Left kidney (tissue), 2 donors: ENCODE results near the gene KDM3B. TPM values are rescaled to one million over a fixed set of nuclear protein-coding genes. Genes with fewer than 3 reads are reported as not detected.

Source experiments
- DNase-seq: peaks from one replicate; pipeline ENCODE4 v3.0.0-alpha.2; 2013
- polyA plus RNA-seq: library from polyadenylated mRNA; unstranded; fragments of 120-200 nt; gene quantifications from one replicate; pipeline ENCODE4 v1.2.1, GENCODE V29; 2013; ENCODE audit not compliant: insufficient read length

KDM3B gene
- polyA plus RNA-seq, 1 donor, result 116 TPM

DNA sequence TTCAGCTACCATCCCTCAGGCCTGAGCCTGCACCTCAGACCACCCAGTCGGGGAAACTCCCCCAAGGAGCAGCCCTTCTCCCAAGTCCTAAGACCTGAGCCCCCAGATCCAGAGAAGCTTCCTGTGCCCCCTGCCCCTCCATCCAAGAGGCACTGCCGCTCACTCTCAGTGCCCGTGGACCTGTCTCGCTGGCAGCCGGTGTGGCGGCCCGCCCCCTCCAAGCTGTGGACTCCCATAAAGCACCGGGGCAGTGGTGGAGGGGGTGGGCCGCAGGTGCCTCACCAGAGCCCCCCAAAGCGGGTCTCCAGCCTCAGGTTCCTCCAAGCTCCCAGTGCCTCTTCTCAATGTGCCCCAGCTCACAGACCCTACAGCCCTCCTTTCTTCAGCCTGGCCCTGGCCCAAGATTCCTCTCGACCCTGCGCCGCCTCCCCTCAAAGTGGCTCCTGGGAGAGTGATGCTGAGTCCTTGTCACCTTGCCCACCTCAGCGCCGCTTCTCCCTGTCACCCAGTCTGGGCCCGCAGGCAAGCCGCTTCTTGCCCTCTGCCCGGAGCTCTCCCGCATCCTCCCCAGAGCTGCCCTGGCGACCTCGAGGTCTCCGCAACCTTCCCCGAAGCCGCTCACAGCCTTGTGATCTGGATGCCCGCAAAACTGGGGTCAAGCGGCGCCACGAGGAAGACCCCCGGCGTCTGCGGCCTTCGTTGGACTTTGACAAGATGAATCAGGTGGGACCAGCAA is 7.4 kb upstream of the KDM3B start:
- no peak for DNase-seq

DNA sequence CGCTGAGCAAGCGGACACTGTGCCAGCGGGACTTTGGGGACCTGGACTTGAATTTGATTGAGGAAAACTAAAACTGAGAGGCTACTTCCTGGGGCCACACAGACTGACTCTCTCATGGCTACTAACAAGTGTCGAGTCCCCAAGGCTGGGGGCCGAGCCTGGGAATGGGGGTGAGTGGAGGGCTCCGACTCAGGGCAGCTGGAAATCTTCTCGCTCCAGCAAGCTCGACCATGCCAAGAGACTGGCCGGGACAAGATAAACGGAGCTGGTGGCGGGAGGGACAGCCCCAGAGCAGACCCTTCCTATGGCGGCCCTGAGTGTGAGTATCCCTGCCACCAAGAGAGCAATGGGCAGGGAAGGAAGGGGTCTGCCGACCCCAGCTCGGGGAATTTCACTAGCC is 5.6 kb upstream of the KDM3B start:
- no peak for DNase-seq

DNA sequence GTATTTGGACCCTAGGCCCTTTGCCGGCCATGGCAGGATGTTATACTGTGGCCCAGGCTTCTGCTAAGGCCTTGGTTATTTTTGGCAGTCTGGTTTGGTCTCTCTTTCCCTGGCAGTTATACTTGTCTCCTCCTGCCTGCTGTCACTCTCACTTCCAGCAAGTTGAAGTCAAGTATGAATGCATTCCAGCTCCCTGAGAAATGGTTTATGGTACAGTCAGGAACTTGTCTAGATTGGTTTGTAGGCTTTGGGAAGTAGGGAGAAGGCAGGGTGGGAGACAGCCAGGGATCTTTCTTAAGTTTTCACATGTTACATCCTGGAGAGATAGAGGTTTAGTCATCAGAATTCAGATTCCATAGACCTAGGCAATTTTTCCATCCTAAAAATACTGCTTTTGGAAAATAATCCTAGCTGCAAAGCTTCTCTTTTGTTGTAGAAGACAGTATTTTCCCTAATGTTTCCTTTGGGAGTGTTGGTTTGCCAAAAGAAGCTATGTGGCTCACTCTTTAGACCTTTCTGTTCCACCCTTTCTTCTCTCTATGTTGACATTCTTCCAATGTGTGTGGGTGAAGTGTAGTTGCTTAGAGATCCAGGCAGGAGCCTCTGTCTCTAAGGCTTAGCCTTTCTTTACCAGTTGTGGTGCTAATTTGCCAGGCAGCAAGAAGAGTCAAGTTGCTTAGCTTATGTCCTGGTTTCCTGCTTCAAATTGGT is 2.5 kb upstream of the KDM3B start:
- DNase-seq, result no peak

DNA sequence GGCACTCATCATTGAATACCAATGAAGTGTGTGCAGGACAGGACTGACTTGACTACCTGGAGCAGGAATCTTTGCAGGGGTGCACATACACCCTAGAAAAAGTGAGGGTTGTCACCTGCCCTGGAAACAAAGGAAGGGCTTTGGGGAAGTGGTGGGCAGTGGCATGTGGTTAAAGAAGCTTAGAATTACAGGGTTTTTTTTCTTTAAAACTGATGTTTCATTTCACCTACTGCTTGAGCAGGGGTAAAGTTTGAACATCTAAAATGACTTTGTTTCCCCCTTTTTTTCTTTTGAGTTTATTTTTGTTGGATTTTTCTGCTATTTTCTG is 2.0 kb upstream of the KDM3B start:
- no peak for DNase-seq

DNA sequence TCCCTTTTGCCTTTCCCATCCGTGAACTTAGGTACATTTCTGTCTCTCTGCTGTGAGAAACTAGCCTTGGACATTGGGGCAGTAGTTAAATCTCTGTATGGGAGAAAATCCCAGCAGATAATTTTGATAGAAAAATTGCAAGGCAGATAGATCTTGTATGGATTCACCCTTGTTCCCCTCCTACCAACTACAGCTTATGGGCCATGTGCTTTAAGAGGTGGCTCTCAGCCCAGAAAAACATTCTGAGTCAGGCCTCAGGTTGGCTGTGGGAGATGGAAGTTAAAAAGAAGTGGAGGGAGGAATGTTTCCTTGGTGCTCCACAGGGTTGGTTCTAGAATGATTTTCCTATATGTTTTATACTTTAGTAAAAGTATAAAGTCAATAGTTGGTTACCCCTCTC is 1.4 kb upstream of the KDM3B start:
- no peak for DNase-seq

DNA sequence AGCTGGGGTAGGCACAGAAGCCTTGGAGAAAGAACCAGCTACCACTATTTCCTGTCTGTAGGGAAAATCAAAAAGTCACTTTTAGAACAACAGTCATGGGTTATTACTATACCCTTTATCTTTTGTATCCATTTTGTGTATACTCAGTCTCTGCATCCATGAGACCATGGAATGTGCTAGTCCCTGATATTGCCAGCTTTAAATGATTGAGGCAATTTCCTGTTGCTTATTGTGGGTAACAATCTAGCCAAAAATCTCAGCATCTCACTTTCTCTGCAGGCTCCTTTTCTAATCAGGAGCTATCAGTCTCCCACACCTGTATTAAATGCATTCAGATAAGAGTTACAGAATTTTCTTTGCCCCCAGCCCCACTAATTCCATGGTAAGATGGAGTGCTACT is 968 bp upstream of the KDM3B start:
- DNase-seq, result no peak

DNA sequence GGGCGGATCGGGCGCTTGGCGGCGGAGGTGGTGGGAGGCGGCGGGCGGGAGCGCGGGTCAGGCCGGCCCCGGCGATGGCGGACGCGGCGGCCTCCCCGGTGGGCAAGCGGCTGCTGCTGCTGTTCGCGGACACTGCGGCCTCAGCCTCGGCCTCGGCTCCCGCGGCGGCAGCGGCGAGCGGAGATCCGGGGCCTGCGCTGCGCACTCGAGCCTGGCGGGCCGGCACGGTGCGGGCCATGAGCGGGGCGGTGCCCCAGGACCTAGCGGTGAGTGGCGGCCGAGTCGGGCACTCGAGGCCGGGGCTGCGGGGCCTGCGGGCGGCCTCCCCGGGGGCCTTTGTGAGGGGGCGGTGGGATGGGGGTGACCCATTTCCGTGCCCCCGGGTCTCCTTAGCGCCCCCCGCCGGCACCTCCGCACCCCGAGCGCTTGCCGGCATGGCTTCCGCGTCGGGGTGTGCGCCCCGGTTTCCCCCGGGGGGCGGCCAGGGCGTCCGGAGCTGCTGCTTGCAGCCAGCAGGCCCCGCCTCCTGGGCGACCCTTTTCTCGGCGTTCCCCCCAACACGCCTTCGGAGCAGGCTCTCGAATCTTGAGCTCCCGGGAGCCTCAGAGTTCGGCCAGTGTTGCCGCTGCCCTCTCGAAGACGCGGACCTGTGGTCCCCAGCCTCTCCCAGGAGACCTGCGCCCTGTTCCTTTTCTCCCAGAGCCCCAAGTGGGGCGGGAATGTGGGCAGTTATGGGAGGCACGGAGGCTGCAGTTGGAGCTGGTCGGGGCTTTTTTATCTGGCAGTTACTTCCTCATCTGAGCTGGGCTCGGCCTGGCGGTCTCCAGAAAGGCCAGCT is 456 bp downstream of the KDM3B start:
- DNase-seq, result no peak

DNA sequence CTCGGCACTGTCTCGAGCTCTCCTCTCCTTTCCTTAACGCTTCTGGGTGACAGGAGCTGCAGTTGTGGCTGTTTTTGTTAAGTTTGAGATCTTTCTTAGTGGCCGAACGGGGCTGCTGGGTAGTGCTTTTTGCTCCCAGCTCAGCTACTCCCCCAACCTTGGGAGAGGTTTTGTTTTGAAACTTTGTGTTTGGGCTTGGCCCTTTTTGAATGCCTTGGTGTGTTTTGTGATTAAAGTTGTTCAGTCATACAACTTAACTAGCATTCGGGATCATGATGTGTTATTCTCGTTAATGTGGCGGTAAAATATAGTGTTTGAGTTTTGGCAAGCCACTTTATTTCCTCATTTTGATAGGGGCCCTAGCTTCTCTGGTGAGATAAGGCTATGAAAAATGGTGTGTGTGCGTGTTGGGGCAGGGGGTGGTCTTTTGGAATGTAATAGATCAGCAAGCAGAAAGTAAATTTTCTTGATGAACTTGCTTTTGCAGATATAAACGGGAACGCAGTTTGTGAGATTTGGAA is 1.1 kb downstream of the KDM3B start:
- DNase-seq, result peak; percentile 60

DNA sequence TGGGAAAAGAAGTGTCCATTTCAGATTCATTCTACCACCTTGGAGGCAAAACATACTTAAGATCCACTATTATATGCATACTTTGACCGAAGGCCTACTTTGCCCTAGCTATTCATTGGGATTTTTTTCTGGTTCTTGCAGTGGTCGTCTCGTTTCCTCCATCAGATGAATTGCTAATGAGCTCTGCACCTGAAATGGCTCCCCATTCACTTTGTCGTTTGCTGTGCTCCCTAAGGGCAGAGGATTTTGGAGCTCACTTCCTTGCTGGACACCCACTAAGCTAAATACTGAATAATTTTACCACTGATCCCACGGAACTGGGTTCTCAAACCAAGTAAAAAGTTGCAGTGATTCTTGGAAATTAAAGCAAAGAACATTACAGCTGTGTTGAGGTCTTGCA is 1.9 kb downstream of the KDM3B start:
- no peak for DNase-seq

DNA sequence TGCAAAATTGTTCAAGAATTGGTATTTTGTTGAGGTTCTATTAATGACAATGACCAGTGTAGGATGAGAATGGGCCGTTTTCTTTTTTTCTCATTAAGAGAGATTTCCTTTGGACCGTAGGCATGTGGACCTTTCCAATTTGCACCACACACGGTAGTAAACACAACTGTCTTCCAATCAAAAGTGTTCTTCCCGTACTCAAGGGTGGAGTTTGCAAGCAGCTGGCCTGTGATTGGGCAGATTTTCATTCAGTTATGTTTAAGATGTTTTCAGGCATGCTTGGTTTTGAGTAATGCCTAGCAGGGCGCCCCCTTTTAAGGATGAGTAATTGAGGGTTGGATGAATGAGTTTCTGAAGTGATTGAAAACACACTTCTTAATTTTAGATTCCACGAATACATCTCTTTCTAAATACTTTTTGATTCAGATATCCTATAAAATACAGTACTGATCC is 2.5 kb downstream of the KDM3B start:
- DNase-seq, result no peak

DNA sequence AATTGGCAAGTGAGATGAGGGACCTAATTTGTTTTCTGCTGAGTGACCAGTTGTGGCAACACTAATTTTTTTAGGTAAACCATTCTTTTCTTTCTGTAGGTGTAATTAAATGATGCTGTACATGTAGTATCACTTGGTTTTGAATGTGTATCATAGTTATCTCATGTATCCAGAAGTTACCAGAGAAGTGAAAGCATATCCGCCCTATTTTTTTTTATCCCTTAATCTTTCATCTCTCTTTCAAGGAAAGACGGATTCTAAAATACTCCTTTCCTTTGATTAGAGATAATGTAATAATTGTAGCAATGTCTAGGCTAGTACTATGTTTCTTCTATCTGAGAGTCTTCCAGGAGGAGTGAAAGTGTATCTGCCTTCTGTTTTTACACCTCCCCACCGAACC is 7.1 kb downstream of the KDM3B start:
- DNase-seq, result no peak

DNA sequence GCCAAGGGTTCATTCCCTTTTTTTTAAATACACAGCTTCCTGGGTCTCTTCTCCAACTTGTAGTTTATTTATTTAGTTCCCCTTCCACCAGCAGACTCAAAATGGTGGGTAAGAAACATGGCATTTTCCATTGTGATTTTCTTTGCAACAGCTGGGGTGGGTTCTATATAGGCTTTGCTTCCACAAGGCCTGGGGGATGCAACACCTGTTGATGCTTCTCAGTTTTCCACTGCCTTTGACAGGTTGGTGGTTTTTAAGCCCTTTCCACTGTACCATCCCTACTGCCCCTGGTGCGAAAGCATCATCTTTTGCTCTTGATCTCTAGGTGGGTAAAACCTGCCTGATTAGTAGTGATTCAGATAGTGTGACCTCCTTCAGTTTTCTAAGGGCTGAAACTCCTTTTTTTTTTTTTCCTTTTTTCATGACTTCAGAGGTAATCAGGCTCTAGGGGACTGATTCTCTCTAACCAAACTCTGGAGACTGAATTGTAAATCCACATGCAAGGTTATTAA is 8.5 kb downstream of the KDM3B start:
- no peak for DNase-seq

DNA sequence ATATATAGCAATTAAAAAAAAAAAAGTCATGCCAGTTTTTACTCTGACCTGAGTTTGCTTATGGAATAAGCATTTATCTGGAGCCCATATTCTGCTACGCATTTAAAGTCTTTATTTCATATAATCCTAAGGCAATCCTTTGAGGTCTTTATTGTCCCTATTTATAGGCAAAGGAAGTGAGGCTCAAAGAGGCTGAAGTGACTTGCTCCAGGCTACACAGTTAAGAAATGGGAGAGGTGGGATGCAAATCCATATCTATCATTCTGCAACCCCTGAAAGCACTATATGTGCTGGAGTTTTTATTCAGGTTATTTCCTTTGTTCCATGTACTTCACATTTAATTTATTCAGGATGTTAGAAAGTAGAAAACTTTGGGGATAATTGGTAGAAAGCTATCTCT is 12.1 kb downstream of the KDM3B start:
- no peak for DNase-seq

DNA sequence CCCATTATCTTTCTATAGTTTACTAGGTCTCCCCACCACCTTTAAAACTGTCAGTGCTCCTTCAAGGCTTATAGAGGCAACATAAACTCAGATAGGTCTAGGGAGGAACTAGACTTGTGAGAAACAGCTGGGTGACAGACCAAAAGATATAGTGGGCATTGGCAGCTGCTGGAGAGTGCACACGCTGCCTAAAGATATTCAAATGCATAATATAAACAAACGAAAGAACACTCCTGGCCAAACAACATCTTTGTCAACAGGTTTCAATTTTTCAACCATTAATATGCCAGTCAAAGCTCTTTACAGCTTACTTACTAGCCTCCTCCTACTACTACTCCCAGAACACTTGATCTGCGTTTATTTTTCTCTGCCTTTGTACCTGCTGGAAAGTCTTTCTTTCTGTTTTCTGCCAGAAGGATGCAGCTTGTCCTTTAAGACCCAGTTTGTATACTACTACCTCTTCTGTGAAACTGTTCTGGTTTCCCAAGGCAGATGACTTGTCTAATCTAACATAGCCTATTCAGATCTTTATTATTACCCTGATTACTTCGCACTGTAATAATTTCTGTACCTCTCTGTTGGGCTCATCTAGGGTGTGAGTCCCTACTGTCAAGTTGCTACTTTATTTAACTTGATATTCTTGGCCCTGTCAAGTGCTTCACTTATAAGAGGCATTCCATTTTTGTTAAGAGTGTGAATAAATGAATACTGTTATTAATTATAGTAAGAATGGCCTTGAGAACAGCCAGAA is 14.3 kb downstream of the KDM3B start:
- DNase-seq, result no peak

DNA sequence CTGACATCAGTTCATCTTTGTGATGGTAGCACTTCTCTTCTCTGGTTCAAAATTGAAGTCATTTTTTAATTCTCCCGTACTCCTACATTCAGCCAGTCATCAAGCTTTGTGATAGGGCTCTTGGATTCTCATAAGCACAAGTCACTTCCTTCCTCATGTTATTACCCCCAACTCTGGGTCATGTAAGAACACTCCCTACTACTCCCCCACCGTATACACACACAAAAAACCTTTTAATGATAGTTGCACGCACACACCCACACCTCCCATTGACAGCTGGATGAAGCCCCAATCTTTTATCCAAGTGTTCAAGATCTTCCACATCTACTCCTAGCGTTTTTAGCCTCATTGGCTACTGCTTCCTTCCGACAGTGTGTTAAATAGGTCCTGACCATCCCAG is 16.8 kb downstream of the KDM3B start:
- DNase-seq, result no peak

DNA sequence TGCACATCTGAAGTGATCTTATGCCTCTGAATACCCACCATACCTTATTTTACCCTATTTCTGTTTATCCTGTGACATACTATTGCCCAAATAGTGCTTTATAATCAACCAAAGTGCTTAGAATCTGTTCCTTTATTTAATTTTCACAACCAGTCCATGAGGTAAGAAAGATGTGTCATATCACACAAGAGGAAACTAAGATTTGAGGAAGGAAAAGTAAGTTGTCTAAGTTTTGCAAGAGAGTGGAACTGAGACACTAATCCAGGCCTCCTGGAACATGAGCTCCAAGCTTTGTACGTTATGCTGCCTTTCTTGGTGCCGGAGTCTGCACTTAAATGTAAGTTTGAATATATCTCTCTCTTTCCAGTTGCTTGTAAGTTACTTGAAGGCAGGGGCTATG is 17.2 kb downstream of the KDM3B start:
- no peak for DNase-seq

DNA sequence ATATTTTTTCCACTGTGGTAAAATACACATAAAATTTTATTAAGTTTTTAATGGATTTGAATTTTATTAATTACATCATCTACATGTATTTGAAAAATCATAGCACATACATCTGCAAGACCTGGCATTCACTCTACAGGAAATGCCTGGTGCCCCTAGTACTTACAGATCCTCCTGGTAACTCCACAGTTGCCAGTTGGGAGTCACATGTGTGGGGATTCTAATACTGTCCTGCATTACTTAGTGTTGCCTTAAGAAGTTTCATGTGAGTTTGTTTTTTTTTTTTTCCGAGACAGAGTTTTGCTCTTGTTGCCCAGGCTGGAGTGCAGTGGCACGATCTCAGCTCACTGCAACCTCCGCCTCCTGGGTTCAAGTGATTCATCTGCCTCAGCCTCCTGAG is 18.1 kb downstream of the KDM3B start:
- DNase-seq, result no peak

DNA sequence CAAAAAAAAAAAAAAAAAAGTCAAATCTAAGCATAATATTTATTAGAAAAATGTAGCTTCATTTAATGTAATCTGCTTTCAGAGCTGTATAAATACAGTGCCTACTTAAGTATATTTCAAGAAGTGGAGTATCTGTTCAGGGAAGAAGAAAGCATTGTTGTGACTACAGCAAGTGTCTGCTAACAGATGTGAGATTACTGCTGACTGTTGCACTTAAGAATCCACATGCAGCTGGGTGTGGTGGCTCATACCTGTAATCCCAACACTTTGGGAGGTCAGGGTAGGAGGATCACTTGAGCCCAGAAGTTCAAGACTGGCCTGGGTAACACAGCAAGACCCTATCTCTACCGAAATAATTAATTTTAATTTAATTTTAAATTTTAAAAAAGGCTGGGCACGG is 19.0 kb downstream of the KDM3B start:
- DNase-seq, result no peak

DNA sequence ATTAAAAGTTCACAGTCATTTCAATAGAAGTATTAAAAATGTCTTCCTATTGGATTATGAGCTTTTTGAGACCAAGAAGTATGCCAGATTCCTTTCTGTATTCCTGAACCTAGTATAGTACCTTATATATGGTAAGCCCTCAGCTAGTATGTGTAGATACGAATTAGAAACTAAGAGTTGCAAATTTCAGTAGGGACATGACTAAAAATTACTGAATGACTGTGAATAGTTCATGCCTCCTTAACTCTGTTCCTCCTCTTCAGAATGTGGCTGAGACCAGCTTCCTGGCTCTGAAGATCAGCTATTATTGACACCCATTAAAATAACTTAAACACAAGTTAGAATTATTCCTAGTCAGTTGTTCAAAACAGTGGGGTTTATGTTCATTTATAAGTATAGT is 19.7 kb downstream of the KDM3B start:
- no peak for DNase-seq

DNA sequence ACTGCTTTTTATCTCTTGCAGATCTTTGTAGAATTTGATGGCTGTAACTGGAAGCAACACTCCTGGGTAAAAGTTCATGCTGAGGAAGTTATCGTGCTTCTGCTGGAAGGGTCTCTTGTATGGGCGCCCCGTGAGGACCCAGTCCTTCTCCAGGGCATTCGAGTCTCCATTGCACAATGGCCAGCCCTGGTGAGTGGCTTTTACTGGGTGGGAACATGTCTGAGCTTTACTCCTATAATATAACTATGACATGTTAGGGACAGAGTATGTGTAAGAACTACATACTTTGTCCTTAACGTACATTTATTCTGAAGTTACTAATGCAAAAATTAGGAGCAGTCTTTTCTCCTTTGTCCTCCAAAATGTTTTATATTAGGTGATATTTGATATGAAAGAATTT is 20.2 kb downstream of the KDM3B start:
- no peak for DNase-seq

DNA sequence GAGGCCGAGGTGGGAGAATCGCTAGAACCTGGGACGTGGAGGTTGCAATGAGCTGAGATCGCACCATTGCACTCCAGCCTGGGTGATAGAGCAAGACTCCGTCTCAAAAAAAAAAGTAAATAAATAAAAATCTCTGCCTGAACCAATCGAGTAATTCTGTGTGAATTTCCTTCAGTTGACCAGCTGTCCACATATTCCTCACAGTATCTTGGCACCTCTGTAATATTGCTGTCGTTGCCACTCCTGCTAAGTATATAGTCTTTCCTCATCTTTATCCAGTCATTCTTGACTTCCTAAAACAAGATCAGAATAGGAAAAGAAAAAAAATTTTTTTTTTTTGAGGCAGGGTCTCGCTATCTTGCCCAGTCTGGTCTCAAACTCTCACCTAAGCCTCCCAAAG is 29.9 kb downstream of the KDM3B start:
- DNase-seq, result no peak

DNA sequence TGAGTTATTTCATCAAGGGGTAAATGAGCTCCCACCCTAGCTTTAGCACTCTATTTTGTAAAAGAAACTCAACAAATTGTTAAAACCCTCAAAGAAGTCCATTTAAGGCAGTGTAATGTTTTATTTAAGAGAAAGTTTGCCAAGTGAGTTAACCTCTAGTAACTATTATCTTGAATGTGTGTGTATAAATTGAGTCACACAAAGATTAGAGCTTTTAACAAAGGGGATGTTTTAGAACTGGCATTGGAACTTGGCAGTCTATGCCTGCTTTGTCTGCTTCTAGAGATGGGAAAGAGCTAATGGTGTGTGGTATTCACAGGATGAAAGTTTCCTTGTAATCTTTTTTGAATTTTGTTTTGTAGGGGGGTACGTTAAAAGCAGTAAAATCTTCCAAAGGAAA is 33.2 kb downstream of the KDM3B start:
- no peak for DNase-seq
